HCT116 (cell line): ENCODE data around the gene EIF3F.

ENCODE experiments used
- CTCF ChIP-seq, 3 experiments: fragments of 200-600 bp in 1 of 3; sonication (generic) in 1 of 3; IDR thresholded peaks in 2 of 3; conservative IDR thresholded peaks in 1 of 3; 2 replicates each; pipeline ENCODE4 v1.5.1; 2012 to 2017; ENCODE audit warnings: low read depth in 2 of 3, low read length in 2 of 3, antibody characterized with exemption in 1 of 3, borderline replicate concordance in 1 of 3, control low read depth in 1 of 3, mild to moderate bottlenecking in 1 of 3, mixed read lengths in 1 of 3, mixed run types in 1 of 3, moderate library complexity in 1 of 3; ENCODE audit not compliant: insufficient read depth in 1 of 3
- EGR1 ChIP-seq: IDR thresholded peaks from 2 replicates; pipeline ENCODE4 v1.6.1; 2012; ENCODE audit warnings: low read depth
- POLR2A ChIP-seq: IDR thresholded peaks from 2 replicates; pipeline ENCODE4 v1.7.0; 2011; ENCODE audit warnings: borderline replicate concordance; ENCODE audit not compliant: insufficient read depth, insufficient read length; ENCODE audit errors: extremely low read depth
- TF ChIP-seq, protein P1 (sequence below): IDR thresholded peaks from 2 replicates; pipeline ENCODE4 v1.6.1; 2012

GRCh38 chr11:8011981-8012444 is 24.9 kb downstream of the EIF3F start:
- TF ChIP-seq CTCF (IDR thresholded peaks at IDR 0.05 in 2 of 3, conservative IDR thresholded peaks at IDR 0.05 in 1 of 3; ENCODE audit: borderline replicate concordance in 1 of 3, insufficient read depth in 1 of 3, low read depth in 2 of 3, low read length in 2 of 3) (no peak), POLR2A (no peak), EGR1 (no peak)
- TF ChIP-seq, protein P1, sequence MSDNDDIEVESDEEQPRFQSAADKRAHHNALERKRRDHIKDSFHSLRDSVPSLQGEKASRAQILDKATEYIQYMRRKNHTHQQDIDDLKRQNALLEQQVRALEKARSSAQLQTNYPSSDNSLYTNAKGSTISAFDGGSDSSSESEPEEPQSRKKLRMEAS: no peak
